Bone marrow (tissue), 2 donors: ENCODE results near the gene SGPP2.
A peak's percentile ranks its signal among the peaks of the same experiment; 100 is the strongest.

Experiments
- DNase-seq, 2 donors: peaks; one replicate each; lab custom pipeline; 2025; lab: John Stamatoyannopoulos, UW

The SGPP2 gene

GRCh38 chr2:222525811-222526210 lies 101.5 kb downstream of the SGPP2 start:
- DNase-seq: no peak

GRCh38 chr2:222526480-222527277 lies 102.3 kb downstream of the SGPP2 start:
- DNase-seq: no peak

DNA sequence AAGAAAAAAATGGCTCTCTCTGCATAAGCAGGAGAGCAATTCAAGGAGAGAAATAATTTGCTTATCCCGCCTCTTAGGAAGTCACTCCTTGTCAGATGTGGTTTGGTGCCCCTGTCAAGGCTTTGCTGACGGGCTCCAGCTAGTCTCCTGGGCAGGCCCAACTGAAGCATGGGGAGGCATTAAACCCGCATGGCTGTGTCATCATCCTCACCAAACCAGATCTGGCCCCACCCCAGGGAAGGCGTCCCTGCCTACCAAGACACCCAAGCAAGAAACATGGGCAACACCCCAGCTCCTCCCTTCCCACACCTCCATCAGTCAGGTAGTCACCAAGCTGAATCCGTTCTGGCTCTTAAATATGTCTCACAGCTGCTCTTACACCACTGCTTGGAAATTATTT lies 108.0 kb downstream of the SGPP2 start:
- DNase-seq: no peak

DNA sequence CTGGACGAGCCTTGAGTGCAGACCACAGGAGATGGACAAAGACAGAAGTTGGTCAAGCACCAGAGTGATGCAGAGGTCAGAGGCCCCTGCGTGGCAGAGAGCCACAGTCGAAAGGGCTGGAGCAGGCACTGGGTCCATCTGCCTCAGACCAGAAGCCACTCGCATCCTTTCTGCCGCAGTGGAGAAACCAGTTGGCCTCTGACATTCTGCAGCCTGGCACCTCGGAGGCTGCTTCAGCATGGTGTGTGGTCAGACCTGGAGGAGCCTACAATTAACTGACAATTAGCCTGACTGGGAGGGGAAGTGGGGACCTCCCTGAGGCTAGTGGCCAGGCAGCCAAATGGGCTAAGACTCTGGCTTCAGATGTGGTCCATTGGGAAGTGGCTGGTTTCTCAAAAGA lies 111.1 kb downstream of the SGPP2 start:
- no peak for DNase-seq

- DNase-seq: no peak
Observed at GRCh38 chr2:222538535-222538934, 114.2 kb downstream of the SGPP2 start.

- no peak for DNase-seq
Observed at GRCh38 chr2:222544661-222545060, 120.3 kb downstream of the SGPP2 start.

DNA sequence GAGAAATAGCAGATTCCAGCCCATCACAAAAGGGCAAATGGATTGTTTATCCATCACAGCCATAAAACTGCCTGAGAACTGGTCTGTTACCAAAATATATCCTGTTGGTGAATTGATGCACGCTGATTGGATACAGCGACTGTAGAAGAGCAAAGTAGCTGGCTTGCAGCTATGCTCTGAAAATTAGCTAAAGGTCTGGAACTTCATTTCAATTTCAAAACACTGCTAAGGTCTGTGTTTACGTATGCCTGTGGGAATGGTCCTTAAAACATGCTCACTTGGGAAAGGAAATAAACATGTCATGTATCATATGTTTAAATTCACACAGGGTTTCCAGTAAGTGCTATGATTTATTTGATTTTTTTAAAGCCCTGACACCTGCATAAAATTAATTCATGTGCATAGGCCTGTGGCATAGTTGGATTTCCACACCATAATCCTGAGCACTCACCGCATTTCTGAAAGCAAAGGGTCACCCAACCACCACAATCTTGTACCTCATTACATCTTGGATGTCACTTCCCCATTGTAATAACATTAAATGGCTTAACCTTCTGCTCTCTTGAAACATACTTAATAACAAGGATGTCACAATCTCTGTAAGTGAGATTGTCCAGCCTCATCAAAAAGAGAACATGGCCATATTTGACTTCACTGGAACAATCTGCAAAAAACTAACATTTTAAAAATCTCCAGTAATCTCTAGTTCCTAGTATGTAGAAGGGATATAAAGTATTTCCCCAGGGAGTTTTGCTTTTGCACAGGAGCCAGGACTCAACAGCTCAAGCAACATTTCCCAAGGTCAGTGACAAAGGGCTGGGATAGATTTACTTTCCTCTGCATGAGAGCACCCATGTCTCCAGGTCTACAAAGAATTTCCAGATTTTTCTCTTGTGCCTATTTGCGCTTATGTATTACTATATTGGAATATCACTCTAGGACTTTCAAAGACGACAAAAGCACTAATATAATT lies 121.8 kb downstream of the SGPP2 start:
- no peak for DNase-seq

GRCh38 chr2:222547083-222547482 lies 122.7 kb downstream of the SGPP2 start:
- DNase-seq: no peak

GRCh38 chr2:222548992-222549391 lies 124.6 kb downstream of the SGPP2 start:
- DNase-seq: no peak

DNA sequence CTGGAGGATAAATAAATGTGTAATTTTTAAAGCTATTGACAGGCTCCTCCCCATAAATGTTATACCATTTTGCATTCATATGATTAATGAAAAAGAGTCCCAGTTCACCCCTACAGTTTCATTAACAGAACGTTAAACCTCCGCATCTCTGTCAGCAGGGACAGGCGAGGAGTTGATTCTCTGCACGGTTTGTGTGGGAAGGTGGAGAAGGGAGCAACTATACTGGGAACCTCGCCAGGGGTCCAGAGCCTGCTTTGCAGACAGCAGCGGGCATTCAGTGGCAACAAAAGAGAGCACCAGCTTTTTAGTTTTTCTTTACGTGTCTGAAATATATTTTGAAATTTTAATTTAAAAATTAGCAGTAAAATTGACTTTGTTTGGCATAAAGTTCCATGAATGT lies 130.2 kb downstream of the SGPP2 start:
- no peak for DNase-seq

- no peak for DNase-seq
Observed at GRCh38 chr2:222561151-222561550, 136.8 kb downstream of the SGPP2 start.

GRCh38 chr2:222561817-222562645 lies 137.7 kb downstream of the SGPP2 start:
- peak in 1 of 2 donors; percentile 45 for DNase-seq

- DNase-seq: no peak
Observed at GRCh38 chr2:222563106-222563718, 138.9 kb downstream of the SGPP2 start.

- no peak for DNase-seq
Observed at GRCh38 chr2:222563936-222564335, 139.6 kb downstream of the SGPP2 start.

DNA sequence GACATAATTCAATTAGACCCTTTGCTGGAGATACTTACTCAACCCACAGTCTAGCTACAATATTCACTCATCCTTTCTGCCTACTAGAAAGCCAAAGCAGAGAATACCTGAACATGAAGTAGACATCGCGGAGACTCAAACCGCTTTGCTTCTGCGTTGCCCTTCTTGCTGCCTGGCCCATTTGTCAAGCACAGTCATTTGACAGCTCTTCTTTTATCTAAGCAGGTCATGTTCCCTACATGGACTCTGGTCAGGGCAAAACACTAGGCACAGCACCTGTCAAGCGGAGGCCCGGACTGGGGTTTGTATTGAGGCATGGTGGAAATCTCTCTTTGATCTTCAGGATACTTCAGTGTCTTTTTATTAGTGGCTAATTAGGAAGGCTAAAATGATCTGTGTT lies 141.9 kb downstream of the SGPP2 start:
- no peak for DNase-seq

GRCh38 chr2:222568865-222569264 lies 144.5 kb downstream of the SGPP2 start:
- no peak for DNase-seq

- no peak for DNase-seq
Observed at GRCh38 chr2:222569826-222570225, 145.5 kb downstream of the SGPP2 start.

DNA sequence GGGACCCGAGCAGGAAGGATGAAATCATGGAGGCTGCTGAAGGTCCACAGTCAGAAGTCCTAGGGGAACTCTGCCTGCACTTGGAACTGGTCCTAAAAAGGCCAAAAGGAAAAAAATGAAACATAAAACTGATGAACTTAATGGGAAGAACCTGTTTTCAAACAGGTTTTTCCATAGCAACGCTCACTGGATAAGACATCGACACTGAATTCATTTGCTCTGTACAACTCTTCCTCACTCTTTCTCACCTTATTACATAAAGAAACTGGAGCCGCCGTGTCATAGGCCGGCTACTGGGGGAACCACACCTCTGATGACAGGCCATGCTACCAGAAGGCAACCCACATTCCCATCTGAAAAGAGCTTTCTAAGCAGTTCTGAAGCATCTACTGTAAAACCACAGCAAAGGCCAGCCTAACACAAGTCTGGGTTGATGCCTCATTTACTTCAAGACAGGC lies 147.9 kb downstream of the SGPP2 start:
- DNase-seq: no peak

DNA sequence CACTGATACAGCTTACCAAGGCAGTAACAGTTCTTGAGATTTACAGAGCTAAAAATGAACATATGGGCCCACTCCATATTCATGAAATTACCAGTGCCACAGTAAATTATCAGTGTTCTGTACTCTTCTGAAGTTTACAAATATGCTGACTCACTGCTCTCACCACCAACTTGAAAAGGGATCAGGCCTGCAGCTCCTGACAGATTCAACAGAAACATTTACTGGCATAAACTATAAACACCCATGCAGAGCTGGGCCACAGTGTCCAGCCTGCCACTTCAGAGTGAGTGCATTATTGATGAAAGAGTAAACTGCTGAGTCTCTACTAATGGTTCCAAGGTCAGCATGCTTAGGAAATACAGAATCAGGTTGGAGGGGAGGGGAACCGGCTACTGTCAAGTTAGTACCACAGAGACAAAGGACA lies 148.4 kb downstream of the SGPP2 start:
- DNase-seq: peak in 1 of 2 donors; percentile 1

GRCh38 chr2:222575618-222576017 lies 151.3 kb downstream of the SGPP2 start:
- DNase-seq: no peak
